ENCODE data around the gene FUT8. TPM values are rescaled to one million over a fixed set of nuclear protein-coding genes. Genes with fewer than 3 reads are reported as not detected.

FUT8 gene
- total RNA-seq, 1 donor from 2014 or later: 44.3 TPM

GRCh38 chr14:65482757-65483438 lies 70.4 kb downstream of the FUT8 start:
- Histone ChIP-seq H3K36me3 (ENCODE audit: control insufficient read depth, insufficient read depth, low read length) (no peaks in the 10 kb centered on the region), H3K4me3 (ENCODE audit: low read depth, low read length) (no peak overlapping the region), H3K27me3 (ENCODE audit: control insufficient read depth, insufficient read depth, low read length) (no peaks in the 10 kb centered on the region)
- no peak for DNase-seq (ENCODE audit: low read depth)
- TF ChIP-seq CTCF (IDR thresholded peaks at IDR 0.05; ENCODE audit: insufficient read depth, low read length, poor library complexity, severe bottlenecking): no peak

- Histone ChIP-seq H3K36me3 (ENCODE audit: control insufficient read depth, insufficient read depth, low read length) (no peaks in the 10 kb centered on the region), H3K4me3 (ENCODE audit: low read depth, low read length) (no peak overlapping the region), H3K27me3 (ENCODE audit: control insufficient read depth, insufficient read depth, low read length) (no peaks in the 10 kb centered on the region)
- DNase-seq (ENCODE audit: low read depth): no peak
- TF ChIP-seq CTCF (IDR thresholded peaks at IDR 0.05; ENCODE audit: insufficient read depth, low read length, poor library complexity, severe bottlenecking): no peak
Observed at GRCh38 chr14:65483647-65484046, 71.1 kb downstream of the FUT8 start.

- Histone ChIP-seq H3K36me3 (ENCODE audit: control insufficient read depth, insufficient read depth, low read length) (no peaks in the 10 kb centered on the region), H3K27me3 (ENCODE audit: control insufficient read depth, insufficient read depth, low read length) (no peaks in the 10 kb centered on the region), H3K4me3 (ENCODE audit: low read depth, low read length) (no peak overlapping the region)
- no peak for DNase-seq (ENCODE audit: low read depth)
- no peak for TF ChIP-seq CTCF (IDR thresholded peaks at IDR 0.05; ENCODE audit: insufficient read depth, low read length, poor library complexity, severe bottlenecking)
Observed at GRCh38 chr14:65485516-65485915, 73.0 kb downstream of the FUT8 start.

GRCh38 chr14:65486863-65487262 lies 74.3 kb downstream of the FUT8 start:
- Histone ChIP-seq H3K27me3 (ENCODE audit: control insufficient read depth, insufficient read depth, low read length) (no peaks in the 10 kb centered on the region), H3K36me3 (ENCODE audit: control insufficient read depth, insufficient read depth, low read length) (no peaks in the 10 kb centered on the region), H3K4me3 (ENCODE audit: low read depth, low read length) (no peak overlapping the region)
- TF ChIP-seq CTCF (IDR thresholded peaks at IDR 0.05; ENCODE audit: insufficient read depth, low read length, poor library complexity, severe bottlenecking): no peak
- no peak for DNase-seq (ENCODE audit: low read depth)

- TF ChIP-seq CTCF (IDR thresholded peaks at IDR 0.05; ENCODE audit: insufficient read depth, low read length, poor library complexity, severe bottlenecking): no peak
- DNase-seq (ENCODE audit: low read depth): no peak
- Histone ChIP-seq H3K27me3 (ENCODE audit: control insufficient read depth, insufficient read depth, low read length) (no peaks in the 10 kb centered on the region), H3K4me3 (ENCODE audit: low read depth, low read length) (no peak overlapping the region), H3K36me3 (ENCODE audit: control insufficient read depth, insufficient read depth, low read length) (no peaks in the 10 kb centered on the region)
Observed at GRCh38 chr14:65487783-65488494, 75.4 kb downstream of the FUT8 start.
